NCI-H345 (cell line): ENCODE measurements around the gene ACTR6.

Experiments
- DNase-seq: peaks from one replicate; lab custom pipeline; 2025; lab: John Stamatoyannopoulos, UW

ACTR6 gene

DNA sequence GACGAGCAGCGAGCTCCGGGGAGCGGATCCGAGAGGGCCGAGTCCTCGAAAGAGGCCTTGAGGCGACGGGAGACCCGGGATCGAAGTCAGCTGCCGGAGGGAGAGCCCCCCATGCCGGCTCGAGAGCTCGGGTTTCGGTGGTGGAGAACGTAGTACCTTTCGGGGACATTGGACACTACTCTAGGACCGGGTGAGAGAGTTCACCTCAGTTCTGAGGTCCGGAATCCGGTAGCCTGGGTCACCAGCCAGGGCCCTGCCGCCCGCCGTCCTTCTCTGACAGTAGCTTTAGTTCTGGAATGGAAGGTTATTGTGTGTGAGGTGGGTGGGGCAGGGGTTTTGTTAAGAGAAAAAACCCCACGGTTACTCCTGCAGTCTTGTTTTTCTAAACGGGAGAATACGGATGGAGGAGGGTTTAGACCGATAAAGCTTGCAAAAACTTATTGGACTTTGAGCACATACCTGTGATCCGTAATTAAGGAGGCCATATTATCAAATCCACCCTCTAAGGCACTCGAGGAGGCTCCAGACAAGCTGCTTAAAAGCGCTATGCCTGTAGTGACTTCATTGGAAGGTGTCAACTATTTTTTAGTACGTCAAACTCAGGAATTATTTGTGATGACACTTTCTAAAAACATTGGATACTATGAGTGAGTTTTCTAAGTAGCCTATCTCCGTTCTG lies 67.1 kb downstream of the ACTR6 start:
- peak; percentile 48 for DNase-seq

DNA sequence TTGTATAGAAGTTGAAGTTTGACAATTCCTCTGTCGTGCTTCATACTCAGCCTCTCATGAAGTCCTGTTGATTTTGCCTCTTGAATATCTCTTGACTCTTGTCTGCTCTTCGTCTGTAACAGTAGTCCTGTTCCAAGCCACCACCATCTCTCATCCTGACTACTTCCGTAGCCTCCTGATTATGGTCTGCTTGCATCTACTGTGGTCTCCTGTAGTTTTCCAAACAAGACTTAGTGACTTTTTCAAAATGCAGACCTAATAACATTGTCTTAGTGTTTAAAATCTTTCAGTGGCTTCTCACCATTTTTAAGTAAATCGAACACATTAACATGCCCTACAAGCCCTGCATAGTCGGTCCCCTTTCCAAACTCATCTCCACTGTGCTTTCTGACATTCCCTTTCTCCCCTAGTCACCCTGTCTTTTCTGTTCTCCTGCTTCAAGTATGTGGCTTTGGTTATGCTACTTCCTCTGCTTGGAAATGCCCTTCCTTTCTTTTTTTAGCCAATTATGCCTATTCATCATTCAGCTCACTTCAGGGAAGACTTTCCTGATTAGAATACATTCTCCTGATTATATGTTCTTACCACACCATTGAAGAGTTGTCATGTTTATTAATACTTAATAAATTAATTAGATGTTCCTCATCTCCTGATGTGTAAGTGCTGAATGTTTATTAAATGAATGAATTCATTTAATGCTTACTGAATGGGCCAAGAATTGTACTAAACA lies 68.4 kb downstream of the ACTR6 start:
- no peak for DNase-seq

DNA sequence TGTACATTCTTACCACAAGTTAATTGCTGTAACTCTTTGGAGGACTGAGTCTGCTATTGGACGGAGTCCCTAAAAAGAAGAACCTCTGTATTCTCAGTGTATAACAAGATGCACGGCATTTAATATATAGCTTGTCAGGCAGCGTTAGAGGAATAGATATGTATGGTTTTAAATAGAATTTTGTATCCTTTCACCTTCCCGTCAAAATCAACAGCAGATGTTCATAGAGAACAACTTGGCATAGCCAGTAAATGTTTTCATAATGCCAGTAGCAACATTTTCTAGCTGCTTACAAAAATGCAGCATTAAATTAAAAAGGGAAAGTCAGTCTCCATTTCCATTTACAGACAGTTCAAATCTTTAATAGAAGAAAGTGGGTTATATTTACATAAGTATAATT lies 73.2 kb downstream of the ACTR6 start:
- no peak for DNase-seq
